Erythroblast (primary cell): Measurements from ENCODE around the gene DAGLA.

Experiments used
- GATA1 ChIP-seq: IDR thresholded peaks from 2 replicates; pipeline ENCODE4 v1.6.1; 2011; ENCODE audit warnings: low read depth, mild to moderate bottlenecking, control low read depth, low read length, moderate library complexity
- POLR2A ChIP-seq: IDR thresholded peaks from 2 replicates; pipeline ENCODE4 v1.6.1; 2011; ENCODE audit warnings: mild to moderate bottlenecking, low read length

DNA sequence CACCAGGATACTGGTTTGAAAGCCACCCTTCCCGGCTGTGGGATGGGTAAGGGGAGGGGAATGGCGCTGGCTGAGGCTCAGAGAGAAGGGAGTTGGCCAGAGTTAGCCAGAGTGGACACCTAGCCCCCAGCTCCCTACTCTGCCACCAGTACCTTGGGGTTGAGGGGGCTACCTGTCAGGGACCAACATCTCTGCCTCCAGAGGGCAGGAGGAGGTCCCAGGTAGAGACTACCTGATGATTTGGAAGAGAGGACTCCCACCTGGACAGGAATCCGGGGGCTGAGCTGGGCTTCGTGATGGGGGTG is 75.9 kb downstream of the DAGLA start:
- TF ChIP-seq POLR2A = no peak
- no peak for TF ChIP-seq GATA1
